ENCODE measurements around the gene KPNA2. TPM values are rescaled to one million over a fixed set of nuclear protein-coding genes. Genes with fewer than 3 reads are reported as not detected.

Gene KPNA2
- total RNA-seq, 5 donors from 2014 or later (not counting 1 experiment from before 2014, with no cell fraction given) = 10.1 to 58.1 (median 13.9) TPM

DNA sequence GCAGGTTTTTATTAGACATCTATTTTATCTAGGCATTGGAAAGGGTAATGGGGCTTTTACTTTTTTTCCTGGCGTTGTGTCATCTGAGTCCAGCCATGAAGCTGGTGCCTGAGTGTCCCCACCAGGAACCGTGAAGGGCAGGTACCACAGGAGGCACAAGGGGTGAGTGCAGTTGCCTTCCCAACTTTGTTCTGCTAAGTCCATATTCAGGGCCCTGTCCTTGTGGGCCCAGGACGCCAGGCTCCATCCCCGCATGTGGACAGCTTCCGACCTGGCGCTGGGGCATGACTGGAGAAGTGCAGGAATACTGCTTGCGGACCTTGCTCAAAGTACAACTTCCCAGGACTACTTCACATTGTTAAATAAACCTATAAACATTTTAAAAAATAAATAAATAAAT is 60.6 kb downstream of the KPNA2 start:
- ChIA-PET POLR2A (no interaction called here), CTCF (no interaction called here)
- H3K36me3 ChIP-seq (ENCODE audit: control insufficient read depth in 2 of 2, extremely low read depth in 1 of 2, insufficient read depth in 1 of 2, low read length in 1 of 2) = no peaks in the 10 kb centered on the region
- DNase-seq = no peak
- H3K4me1 ChIP-seq (ENCODE audit: control insufficient read depth in 1 of 2, extremely low read depth in 1 of 2, insufficient read depth in 2 of 2, low read length in 2 of 2) = peaks cover 2 to 8% of the 10 kb centered on the region in 2 experiments
- Mint-ChIP-seq H3K36me3 (no peaks in the 10 kb centered on the region), H3K4me3 (no peak overlapping the region), H3K27me3 (no peaks in the 10 kb centered on the region), H3K9me3 (no peaks in the 10 kb centered on the region), H3K4me1 (peaks cover 0 to 13% (median 8%) of the 10 kb centered on the region in 3 donors), H3K27ac (no peak overlapping the region)
- 91% methylated on average over 1 of the region's 7 CpGs for WGBS (ENCODE audit: insufficient coverage)
- H3K4me3 ChIP-seq (ENCODE audit: control insufficient read depth in 1 of 2, extremely low read depth in 1 of 2, low read length in 1 of 2) = no peak overlapping the region
- H3K27me3 ChIP-seq (replicated peaks in 1 of 2; ENCODE audit: control insufficient read depth in 2 of 2, extremely low read depth in 1 of 2, insufficient read depth in 2 of 2, low read length in 1 of 2) = no peaks in the 10 kb centered on the region
- no peaks in the 10 kb centered on the region for H3K9me3 ChIP-seq
- ATAC-seq (replicated peaks in 1 of 4) = no peak
- no peak overlapping the region for H3K27ac ChIP-seq (ENCODE audit: low read length)

Other genes starting within 250 kb of the KPNA2 start
- gene BPTF, start 210.2 kb upstream of the KPNA2 start, total RNA-seq = 100 to 1,000 TPM; 155 to 173 (median 168) TPM
- 1 to 10 TPM in 1 of 5 donors, under 1 TPM in 4; 0.47 to 1.9 (median 0.58) TPM for gene C17orf58, start 39.3 kb upstream of the KPNA2 start, total RNA-seq
- 10 to 100 TPM; 50.9 to 81.8 (median 60.5) TPM for gene AMZ2, start 212.3 kb downstream of the KPNA2 start, total RNA-seq